HFFc6 (cell line): ENCODE measurements around the gene CTBS. TPM values are rescaled to one million over a fixed set of nuclear protein-coding genes. Genes with fewer than 3 reads are reported as not detected.

ENCODE experiments used
- DNase-seq: peaks from one replicate; pipeline ENCODE4 v3.0.0-alpha.2; 2018
- H3K27ac Mint-ChIP-seq: 2 replicates; pipeline ENCODE4 v1.8.0; 2020; ENCODE audit warnings: mild to moderate bottlenecking, mixed read lengths
- H3K27me3 Mint-ChIP-seq: 2 replicates; pipeline ENCODE4 v1.8.0; 2021; ENCODE audit warnings: mild to moderate bottlenecking, moderate library complexity, mixed read lengths; ENCODE audit not compliant: insufficient read depth
- H3K36me3 Mint-ChIP-seq: 2 replicates; pipeline ENCODE4 v1.8.0; 2021; ENCODE audit warnings: low read depth, mixed read lengths
- H3K4me1 Mint-ChIP-seq: 2 replicates; pipeline ENCODE4 v1.8.0; 2020; ENCODE audit warnings: low read depth, mixed read lengths
- H3K4me3 Mint-ChIP-seq: 2 replicates; pipeline ENCODE4 v1.8.0; 2020; ENCODE audit warnings: mild to moderate bottlenecking, moderate library complexity, mixed read lengths
- H3K9me3 Mint-ChIP-seq: 2 replicates; pipeline ENCODE4 v1.8.0; 2020; ENCODE audit warnings: mild to moderate bottlenecking, mixed read lengths
- total RNA-seq, 6 experiments: library from RNA; stranded (reverse); fragmentation: NEBNext Ultra II Directional; extraction: Animal tissue kit (Norgen Biotek cat#: 25700); gene quantifications; 2 replicates in 1 of 6; 3 replicates in 5 of 6; pipeline ENCODE4 v1.2.3, GENCODE V29; 2021
- TF ChIP-seq, protein P1 (sequence below): fragments of 200-600 bp; sonication (generic); IDR thresholded peaks from 2 replicates; pipeline ENCODE4 v1.5.0; 2021; ENCODE audit warnings: antibody characterized with exemption, mild to moderate bottlenecking

Gene CTBS
- total RNA-seq, 6 experiments from 2014 or later: 15.4 to 21.2 (median 17.8) TPM

- no peaks in the 10 kb centered on the region; the same call in 1 of the 2 replicates for H3K27me3 Mint-ChIP-seq
- H3K4me3 Mint-ChIP-seq: peak overlapping the region; percentile 21; the same call in 1 of the 2 replicates
- peaks cover 45% of the 10 kb centered on the region for H3K4me1 Mint-ChIP-seq
- TF ChIP-seq, protein P1, sequence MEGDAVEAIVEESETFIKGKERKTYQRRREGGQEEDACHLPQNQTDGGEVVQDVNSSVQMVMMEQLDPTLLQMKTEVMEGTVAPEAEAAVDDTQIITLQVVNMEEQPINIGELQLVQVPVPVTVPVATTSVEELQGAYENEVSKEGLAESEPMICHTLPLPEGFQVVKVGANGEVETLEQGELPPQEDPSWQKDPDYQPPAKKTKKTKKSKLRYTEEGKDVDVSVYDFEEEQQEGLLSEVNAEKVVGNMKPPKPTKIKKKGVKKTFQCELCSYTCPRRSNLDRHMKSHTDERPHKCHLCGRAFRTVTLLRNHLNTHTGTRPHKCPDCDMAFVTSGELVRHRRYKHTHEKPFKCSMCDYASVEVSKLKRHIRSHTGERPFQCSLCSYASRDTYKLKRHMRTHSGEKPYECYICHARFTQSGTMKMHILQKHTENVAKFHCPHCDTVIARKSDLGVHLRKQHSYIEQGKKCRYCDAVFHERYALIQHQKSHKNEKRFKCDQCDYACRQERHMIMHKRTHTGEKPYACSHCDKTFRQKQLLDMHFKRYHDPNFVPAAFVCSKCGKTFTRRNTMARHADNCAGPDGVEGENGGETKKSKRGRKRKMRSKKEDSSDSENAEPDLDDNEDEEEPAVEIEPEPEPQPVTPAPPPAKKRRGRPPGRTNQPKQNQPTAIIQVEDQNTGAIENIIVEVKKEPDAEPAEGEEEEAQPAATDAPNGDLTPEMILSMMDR: no peak
- peak overlapping the region; percentile 56 for H3K27ac Mint-ChIP-seq
- peak; percentile 10 for DNase-seq
- peaks cover 5% of the 10 kb centered on the region; the same call in 1 of the 2 replicates for H3K9me3 Mint-ChIP-seq
- H3K36me3 Mint-ChIP-seq: peaks cover 46% of the 10 kb centered on the region
These were observed 3.1 kb downstream of the CTBS start for GRCh38 chr1:84571150-84571535.

DNA sequence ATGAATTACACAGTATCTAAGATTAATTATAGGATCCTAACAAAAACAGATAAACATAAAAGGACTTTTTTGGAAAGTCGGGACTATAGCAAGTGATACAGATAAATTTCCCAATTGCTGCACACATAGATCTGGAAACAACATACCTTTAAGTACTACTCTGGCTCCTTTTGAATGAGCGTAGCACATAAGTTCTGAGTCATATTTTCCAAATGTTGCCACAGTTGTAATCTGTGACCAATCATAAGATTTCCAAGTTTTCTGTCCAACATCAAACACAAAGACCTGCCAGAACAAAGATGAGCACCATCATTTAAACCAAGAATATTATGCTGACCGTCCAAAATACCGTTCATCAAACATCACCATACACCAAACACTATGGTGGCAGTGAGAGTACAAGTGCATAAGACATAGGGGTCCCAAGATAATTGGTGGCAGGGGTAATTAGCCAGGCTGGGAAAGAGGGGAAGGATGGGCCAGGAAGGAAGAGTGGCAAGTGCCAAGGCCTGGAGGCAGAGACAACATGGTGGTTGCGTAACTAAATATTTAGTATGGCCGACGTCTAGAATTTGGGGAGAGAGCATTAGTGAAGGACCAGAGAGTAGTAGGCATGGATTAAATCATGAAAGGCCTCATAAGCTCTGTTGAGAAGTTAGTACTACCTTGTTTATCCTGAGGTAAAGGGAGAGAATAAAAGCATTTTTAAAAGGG is 3.6 kb downstream of the CTBS start:
- Mint-ChIP-seq H3K27me3 (no peaks in the 10 kb centered on the region; the same call in 1 of the 2 replicates), H3K27ac (peak overlapping the region; percentile 56), H3K4me1 (peaks cover 45% of the 10 kb centered on the region), H3K4me3 (no peak overlapping the region), H3K36me3 (peaks cover 46% of the 10 kb centered on the region), H3K9me3 (peaks cover 5% of the 10 kb centered on the region; the same call in 1 of the 2 replicates)
- DNase-seq: peak; percentile 15
- TF ChIP-seq, protein P1: no peak

- DNase-seq: no peak
- Mint-ChIP-seq H3K27ac (no peak overlapping the region), H3K4me1 (peaks cover 38% of the 10 kb centered on the region), H3K36me3 (peaks cover 46% of the 10 kb centered on the region), H3K4me3 (no peak overlapping the region), H3K27me3 (no peaks in the 10 kb centered on the region; the same call in 1 of the 2 replicates), H3K9me3 (peaks cover 5% of the 10 kb centered on the region; the same call in 1 of the 2 replicates)
- TF ChIP-seq, protein P1: no peak
These were observed 5.0 kb downstream of the CTBS start for GRCh38 chr1:84569216-84569615.

DNA sequence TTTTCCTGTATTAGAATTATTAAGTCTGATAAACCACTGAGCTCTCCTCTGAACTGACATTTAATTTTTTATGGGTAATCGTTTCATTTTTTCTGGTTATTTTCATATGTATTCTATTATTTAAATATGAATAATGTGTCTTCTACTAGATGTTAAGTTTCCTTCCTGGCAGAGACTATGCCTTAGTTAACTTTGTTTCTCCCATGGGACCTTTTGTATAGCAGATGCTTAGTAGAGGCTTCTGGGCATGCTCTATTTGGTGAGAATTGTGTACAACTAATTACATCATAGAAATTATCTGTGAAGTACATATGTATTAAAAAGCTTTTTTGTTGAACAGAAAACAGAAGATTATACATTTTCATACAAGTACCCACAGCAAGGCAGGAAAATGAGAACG is 23.4 kb downstream of the CTBS start:
- Mint-ChIP-seq H3K27me3 (no peaks in the 10 kb centered on the region), H3K36me3 (no peaks in the 10 kb centered on the region), H3K9me3 (no peaks in the 10 kb centered on the region), H3K4me3 (no peak overlapping the region), H3K4me1 (no peaks in the 10 kb centered on the region), H3K27ac (no peak overlapping the region)
- no peak for DNase-seq
- TF ChIP-seq, protein P1: no peak

DNA sequence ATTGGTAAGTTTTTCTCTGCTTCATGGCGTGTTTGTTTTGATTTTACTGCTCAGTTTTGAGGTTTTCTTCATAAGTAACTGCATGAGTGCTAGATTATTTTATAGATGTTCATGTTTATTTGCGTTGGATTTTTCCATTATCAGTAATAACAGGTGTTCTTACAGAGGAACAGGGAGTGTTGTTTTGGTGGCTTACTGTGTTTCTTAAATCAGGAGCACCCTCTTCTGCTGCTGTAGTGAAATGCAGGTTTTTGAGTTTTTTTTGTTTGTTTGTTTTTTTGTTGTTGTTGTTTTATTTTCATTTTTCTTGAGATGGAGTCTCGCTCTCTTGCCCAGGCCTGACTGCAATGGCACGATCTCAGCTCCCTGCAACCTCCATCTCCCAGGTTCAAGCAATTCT is 32.6 kb downstream of the CTBS start:
- Mint-ChIP-seq H3K27me3 (no peaks in the 10 kb centered on the region), H3K4me1 (peaks cover 34% of the 10 kb centered on the region), H3K36me3 (no peaks in the 10 kb centered on the region), H3K4me3 (no peak overlapping the region), H3K27ac (no peak overlapping the region), H3K9me3 (no peaks in the 10 kb centered on the region)
- TF ChIP-seq, protein P1: peak; percentile 47
- no peak for DNase-seq
